GM12874 (cell line): ENCODE data around the gene TMEM270.

Experiments
- TF ChIP-seq, protein P1 (sequence below): IDR thresholded peaks from 2 replicates; pipeline ENCODE4 v1.5.1; 2011; ENCODE audit warnings: low read depth, mild to moderate bottlenecking, control low read depth, low read length, moderate library complexity; ENCODE audit not compliant: insufficient read depth

The TMEM270 gene

DNA sequence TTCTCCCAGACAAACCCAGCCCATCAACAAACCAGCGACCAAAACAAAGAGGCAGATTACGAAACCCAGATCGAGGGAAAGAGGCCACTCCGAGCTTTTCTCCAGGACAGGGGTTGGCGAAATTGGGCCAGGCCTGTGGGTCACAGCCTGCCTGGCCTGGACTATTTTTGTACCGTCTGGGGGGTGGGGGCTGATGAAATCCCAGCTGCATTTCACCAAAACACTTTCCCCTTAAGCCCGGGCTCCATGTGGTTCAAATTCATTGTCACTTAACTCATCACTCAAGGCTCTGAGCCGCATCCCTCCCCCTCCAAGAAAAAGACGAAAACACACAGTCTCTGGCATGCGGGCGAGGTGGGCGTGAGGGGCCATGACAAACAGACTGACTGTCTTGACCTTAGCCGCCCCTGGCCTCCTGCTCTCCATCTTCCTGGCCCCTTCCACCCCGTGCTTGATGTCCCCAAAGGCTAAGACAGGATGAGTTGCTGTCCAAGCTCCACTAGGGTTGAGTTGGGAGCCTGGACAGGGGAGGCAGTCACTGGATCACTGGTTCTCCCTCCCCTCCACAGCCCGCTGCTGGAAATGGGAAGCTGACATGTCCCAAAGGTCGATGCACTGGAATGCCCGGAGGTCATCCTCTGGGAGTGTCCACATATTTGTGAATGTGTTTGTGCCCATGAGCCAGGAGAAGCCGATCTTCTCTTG, 19.2 kb downstream of the TMEM270 start:
- TF ChIP-seq, protein P1, sequence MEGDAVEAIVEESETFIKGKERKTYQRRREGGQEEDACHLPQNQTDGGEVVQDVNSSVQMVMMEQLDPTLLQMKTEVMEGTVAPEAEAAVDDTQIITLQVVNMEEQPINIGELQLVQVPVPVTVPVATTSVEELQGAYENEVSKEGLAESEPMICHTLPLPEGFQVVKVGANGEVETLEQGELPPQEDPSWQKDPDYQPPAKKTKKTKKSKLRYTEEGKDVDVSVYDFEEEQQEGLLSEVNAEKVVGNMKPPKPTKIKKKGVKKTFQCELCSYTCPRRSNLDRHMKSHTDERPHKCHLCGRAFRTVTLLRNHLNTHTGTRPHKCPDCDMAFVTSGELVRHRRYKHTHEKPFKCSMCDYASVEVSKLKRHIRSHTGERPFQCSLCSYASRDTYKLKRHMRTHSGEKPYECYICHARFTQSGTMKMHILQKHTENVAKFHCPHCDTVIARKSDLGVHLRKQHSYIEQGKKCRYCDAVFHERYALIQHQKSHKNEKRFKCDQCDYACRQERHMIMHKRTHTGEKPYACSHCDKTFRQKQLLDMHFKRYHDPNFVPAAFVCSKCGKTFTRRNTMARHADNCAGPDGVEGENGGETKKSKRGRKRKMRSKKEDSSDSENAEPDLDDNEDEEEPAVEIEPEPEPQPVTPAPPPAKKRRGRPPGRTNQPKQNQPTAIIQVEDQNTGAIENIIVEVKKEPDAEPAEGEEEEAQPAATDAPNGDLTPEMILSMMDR = no peak

DNA sequence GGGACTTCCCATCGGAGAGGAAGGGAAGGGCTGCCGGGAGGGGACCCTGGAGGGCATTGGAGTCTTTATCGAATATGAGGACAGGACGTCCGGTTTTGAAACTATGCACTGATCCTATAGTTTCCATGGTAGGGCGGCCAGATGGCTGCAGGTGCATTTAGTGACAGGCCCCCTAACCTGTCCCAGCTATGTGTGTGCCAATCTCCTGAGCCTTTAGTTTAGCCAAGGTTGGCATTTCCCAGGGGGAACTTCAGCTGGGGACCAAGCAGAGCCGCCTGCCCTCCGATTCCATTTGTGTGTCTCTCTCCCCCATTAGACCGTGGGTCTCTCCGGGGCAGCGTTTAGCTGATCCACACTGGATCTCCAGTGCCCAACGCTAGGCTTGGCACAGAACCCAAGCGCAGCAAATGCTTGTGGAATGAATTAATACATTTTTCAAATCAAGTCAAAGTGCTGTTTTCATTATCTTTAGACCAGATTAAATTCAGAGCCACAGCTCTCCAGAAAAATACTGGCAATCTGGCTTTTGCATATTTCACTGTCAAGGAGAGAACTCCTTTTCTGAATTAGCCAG, 19.9 kb downstream of the TMEM270 start:
- TF ChIP-seq, protein P1 = no peak

DNA sequence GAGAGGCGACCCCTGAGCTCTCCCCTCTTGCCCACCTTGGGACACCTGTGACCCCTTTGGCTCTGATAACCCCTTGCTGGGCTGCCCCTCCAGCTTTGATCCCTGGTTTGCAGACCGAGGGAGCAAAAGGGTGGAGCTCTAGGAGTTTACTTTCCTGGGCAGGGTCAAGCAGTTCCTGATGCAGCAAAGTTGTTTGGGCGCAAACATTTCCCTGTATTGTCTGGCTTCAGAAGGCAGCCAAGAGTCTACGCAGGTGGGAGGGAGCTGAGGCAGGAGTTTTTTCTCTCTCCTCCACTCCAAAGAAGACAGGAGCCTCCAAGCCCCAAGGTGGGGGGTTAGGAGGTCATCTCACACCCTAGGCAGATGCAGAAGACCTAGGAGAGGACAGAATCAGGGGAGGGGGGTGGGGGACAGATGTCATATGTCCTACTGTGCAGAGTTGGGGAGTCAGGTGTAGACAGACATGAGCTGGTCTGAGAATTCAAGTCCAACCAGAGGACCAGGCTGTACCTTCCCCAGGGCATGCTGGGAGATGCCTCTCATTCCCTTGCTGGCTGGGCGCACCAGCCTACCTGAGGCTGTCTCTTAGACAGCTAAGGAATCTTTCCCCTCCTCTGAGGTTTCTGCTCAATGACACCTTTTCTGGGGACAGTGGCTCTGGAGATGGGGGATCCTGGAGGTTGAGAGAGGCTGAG, 20.5 kb downstream of the TMEM270 start:
- TF ChIP-seq, protein P1 = no peak

DNA sequence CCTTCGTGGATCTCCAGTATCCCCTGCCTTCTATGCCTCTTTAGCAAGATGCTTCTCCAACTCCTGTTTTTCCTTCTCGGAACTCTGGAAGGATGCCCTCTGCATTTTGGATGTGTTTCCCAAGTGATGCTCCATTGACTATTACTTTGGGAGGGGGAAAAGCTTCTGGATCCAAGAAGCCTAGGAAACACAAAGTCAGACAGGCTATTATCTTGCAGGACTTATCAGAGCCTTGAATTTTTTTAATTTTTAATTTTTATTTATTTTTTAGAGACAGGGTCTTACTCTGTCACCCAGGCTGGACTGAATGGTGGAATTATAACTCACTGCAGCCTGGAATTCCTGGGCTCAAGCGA, 21.1 kb downstream of the TMEM270 start:
- TF ChIP-seq, protein P1 = no peak

DNA sequence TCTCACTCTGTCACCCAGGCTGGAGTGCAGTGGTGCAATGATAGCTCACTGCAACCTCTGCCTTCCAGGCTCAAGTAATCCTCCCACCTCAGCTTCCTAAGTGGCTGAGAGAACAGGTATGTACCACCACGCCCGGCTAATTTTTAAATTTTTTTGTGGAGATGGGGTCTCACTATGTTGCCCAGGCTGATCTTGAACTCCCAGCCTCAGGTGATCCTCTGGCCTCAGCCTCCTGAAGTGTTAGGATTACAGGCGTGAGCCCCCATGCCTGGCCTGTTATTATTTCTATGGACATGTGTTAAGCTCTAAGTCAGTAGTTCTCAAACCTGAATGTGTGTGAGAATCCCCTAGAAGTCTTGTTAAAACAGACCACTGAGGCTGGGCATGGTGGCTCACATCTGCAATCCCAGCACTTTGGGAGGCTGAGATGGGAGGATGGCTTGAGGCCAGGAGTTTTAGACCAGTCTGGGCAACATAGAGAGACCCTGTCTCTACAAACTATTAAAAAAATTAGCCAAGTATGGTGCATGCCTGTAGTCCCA, 24.5 kb downstream of the TMEM270 start:
- TF ChIP-seq, protein P1 = no peak

DNA sequence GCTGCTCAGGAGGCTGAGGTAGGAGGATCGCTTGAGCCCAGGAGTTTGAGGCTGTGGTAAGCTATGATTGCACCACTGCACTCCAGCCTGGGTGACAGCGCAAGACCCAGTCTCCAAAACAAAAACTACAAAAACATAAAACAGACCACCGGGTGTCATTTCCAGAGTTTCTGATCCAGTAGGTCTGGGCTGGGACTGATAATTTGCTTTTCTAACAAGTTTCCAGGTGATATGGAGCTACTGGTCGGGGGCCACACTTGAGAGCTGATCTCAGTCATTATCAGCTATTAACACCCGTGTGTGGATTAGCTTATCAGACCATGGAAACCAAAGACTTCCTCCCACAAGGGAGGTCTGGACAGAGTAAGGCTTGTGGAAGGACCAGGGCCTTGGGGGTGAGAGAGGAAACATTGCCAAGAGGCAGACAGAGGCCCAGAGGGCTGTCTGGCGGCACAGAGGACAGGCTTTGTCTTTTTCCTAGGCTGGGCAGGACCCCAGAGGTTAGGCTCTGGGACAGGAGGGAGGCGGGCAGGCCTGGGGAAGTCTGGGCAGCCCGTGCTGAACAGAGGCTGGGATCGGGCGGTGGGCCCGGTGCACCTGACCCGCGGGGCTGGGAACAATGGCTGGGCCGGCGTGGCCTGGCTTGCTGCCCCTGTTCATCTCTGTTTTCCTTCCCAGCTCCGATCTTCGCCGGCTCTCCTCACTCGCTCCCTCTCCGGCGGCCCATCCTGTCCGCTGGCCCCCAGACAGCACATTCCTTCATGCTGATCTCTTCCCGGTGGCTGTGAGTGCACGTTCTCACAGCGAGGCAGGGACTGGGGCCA, 25.2 kb downstream of the TMEM270 start:
- TF ChIP-seq, protein P1 = no peak

DNA sequence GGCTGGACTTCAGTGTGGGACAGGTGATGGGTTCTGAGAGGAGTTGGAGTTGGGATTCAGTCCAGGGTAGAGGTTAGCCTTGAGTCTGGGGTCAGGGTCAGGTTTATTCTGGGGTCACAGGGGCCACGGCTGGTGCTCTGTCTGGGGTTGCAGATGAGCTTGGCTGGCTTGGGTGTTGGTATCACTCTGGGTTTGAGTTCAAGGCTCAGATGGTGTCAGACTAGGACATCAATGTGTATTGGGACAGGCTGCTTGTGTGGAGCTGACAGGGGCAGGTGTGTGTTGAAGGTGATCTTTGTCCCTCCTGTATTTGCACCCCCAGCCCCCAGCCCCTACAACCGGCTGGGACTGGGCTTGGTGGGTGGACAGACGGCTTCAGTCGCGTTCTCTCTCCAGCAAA, 26.8 kb downstream of the TMEM270 start:
- TF ChIP-seq, protein P1 = no peak
